GM18909 (cell line): ENCODE data around the gene SPSB3.

Experiments used
- ATAC-seq: cut with Tn5 transposase; IDR thresholded peaks from one replicate; pipeline ENCODE4 v1.9.1; 2021; ENCODE audit warnings: mild to moderate bottlenecking; ENCODE audit not compliant: unreplicated experiment, poor library complexity

Gene SPSB3

GRCh38 chr16:1790261-1790610, 7.9 kb upstream of the SPSB3 start:
- ATAC-seq, result no peak

GRCh38 chr16:1789643-1790045, 7.3 kb upstream of the SPSB3 start:
- no peak for ATAC-seq

GRCh38 chr16:1788708-1789100, 6.3 kb upstream of the SPSB3 start:
- no peak for ATAC-seq

- ATAC-seq, result no peak
Measured at GRCh38 chr16:1788095-1788707, 5.8 kb upstream of the SPSB3 start.

GRCh38 chr16:1787322-1788094, 5.1 kb upstream of the SPSB3 start:
- ATAC-seq, result no peak

GRCh38 chr16:1787056-1787321, 4.6 kb upstream of the SPSB3 start:
- ATAC-seq, result no peak

- ATAC-seq, result no peak
Measured at GRCh38 chr16:1786242-1787055, 4.1 kb upstream of the SPSB3 start.

GRCh38 chr16:1785846-1786170, 3.4 kb upstream of the SPSB3 start:
- no peak for ATAC-seq

GRCh38 chr16:1784977-1785845, 2.8 kb upstream of the SPSB3 start:
- ATAC-seq, result no peak

- ATAC-seq, result no peak
Measured at GRCh38 chr16:1781758-1782407, 488 bp downstream of the SPSB3 start.

GRCh38 chr16:1781254-1781653, 1.1 kb downstream of the SPSB3 start:
- ATAC-seq, result no peak

- no peak for ATAC-seq
Measured at GRCh38 chr16:1780677-1781072, 1.7 kb downstream of the SPSB3 start.

- ATAC-seq, result no peak
Measured at GRCh38 chr16:1779741-1780676, 2.4 kb downstream of the SPSB3 start.

- no peak for ATAC-seq
Measured at GRCh38 chr16:1779234-1779701, 3.1 kb downstream of the SPSB3 start.

- ATAC-seq, result no peak
Measured at GRCh38 chr16:1778200-1779179, 3.9 kb downstream of the SPSB3 start.

GRCh38 chr16:1777375-1778199, 4.8 kb downstream of the SPSB3 start:
- no peak for ATAC-seq

GRCh38 chr16:1776991-1777374, 5.4 kb downstream of the SPSB3 start:
- no peak for ATAC-seq
